C4-2B (cell line): Measurements from ENCODE around the gene SAMM50.

Source experiments
- H3K27ac ChIP-seq: fragments of 450-650 bp; 2 replicates; pipeline ENCODE4 v1.5.1; 2017
- ZFX ChIP-seq: fragments of 450-650 bp; IDR thresholded peaks from 2 replicates; pipeline ENCODE4 v1.6.1; 2017
- TF ChIP-seq, protein P1 (sequence below): fragments of 450-650 bp; conservative IDR thresholded peaks from 2 replicates; pipeline ENCODE4 v1.5.1; 2017; ENCODE audit warnings: mild to moderate bottlenecking

Gene SAMM50

DNA sequence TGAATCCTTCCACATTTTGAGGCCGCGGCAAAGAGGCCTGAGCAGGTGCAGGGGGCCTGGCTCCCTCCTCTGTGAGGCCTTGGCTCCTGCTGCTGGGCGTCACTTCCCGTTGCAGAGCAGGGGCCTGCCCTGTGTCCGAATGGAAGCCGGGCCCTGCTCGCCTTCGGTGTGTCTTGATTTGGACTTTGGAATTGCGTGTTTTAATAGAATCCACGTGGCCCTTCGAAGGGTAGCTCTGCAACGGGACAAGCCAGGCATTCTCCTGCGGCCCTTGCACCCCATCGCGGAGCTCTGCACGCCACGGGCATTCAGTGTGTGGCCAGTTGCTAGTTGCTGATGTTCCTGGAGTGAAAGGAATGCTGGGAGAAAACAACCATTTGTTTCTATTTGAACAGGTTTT is 25.8 kb downstream of the SAMM50 start:
- H3K27ac ChIP-seq, result no peak overlapping the region
- TF ChIP-seq, protein P1, sequence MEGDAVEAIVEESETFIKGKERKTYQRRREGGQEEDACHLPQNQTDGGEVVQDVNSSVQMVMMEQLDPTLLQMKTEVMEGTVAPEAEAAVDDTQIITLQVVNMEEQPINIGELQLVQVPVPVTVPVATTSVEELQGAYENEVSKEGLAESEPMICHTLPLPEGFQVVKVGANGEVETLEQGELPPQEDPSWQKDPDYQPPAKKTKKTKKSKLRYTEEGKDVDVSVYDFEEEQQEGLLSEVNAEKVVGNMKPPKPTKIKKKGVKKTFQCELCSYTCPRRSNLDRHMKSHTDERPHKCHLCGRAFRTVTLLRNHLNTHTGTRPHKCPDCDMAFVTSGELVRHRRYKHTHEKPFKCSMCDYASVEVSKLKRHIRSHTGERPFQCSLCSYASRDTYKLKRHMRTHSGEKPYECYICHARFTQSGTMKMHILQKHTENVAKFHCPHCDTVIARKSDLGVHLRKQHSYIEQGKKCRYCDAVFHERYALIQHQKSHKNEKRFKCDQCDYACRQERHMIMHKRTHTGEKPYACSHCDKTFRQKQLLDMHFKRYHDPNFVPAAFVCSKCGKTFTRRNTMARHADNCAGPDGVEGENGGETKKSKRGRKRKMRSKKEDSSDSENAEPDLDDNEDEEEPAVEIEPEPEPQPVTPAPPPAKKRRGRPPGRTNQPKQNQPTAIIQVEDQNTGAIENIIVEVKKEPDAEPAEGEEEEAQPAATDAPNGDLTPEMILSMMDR, result no peak
- no peak for TF ChIP-seq ZFX

DNA sequence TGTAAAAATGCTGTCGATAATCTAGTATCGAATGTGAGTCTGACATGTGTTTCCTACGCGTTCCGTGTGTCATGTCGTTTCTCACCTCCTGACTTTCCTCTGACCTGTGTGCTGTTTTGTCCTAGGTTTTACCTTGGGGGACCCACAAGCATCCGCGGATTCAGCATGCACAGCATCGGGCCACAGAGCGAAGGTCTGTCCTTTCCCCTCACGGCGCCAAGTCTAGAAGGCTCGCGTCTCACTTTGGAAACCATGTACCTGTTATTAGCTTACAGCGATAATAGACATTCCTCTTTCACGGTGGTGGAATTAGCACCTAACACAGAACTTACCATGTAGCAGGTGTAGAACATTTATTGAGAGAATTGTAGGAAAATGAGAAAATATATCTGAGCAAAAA is 28.6 kb downstream of the SAMM50 start:
- H3K27ac ChIP-seq, result no peak overlapping the region
- no peak for TF ChIP-seq ZFX

DNA sequence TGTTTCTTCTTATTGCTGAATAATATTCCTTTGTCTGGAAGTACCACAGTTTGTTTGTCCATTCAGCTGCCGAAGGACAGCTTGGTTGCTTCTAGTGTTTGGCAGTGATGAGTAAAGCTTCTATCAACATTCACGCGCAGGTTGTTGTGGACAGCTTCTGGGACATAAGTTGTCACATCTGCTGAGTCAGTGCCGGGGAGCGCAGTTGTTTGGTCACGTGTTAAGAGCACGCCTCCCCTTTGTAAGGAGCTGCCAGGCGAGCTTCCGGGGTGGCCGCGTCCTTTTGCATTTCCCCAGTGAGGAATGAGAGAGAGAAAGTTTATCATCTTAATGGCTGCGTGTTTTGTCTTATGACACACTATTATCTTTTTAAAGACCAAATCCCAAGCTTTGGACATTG is 30.3 kb downstream of the SAMM50 start:
- TF ChIP-seq ZFX, result no peak
- TF ChIP-seq, protein P1, result no peak
- no peak overlapping the region for H3K27ac ChIP-seq

DNA sequence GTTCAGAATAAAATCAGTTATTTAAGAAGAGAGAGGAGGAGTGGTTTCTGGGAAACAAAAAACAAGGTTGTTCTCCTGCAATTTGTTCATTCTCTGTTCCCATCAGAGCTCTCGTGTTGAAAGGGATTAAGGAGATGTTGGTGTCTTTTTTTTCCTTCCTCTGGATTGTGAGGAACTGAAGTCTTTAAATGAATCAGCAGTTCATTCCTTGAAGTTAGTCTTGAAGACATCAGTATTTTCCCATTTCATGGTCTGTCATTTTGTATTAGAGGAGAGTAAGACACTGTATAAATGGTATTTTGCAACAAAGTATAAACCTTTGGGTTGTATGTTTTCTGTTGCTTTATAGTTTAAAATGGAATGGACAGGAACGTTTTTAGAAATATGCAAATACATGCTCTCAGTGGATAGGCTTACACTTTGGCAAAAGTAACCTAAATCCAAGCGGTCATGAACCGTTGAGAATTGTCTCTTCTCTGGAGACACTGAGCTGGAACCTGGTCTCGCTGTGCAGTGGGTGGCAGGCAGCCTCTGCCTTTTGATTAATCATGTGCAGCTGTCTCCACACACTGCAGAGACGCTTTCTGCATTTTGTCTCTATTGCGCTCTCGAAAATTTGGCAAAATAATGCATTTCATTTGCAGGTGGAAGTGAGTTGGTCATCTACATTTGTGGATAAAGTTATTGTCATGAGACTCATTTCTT is 33.0 kb downstream of the SAMM50 start:
- H3K27ac ChIP-seq, result no peak overlapping the region
- no peak for TF ChIP-seq ZFX
- TF ChIP-seq, protein P1, result no peak

DNA sequence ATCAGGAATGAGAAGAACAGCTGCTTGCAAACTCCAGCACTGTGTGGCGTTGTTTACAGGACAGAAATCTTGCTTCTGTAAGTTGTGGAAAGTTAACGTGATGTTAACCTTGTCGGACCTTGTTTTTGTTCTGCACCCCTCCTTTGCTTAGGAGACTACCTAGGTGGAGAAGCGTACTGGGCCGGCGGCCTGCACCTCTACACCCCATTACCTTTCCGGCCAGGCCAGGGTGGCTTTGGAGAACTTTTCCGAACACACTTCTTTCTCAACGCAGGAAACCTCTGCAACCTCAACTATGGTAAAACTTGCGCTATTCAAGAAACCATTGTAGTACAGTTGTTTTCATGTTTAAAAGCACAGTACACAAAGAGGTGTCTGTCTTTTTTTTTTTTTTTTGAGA is 33.7 kb downstream of the SAMM50 start:
- no peak overlapping the region for H3K27ac ChIP-seq
- TF ChIP-seq ZFX, result no peak
- TF ChIP-seq, protein P1, result no peak

DNA sequence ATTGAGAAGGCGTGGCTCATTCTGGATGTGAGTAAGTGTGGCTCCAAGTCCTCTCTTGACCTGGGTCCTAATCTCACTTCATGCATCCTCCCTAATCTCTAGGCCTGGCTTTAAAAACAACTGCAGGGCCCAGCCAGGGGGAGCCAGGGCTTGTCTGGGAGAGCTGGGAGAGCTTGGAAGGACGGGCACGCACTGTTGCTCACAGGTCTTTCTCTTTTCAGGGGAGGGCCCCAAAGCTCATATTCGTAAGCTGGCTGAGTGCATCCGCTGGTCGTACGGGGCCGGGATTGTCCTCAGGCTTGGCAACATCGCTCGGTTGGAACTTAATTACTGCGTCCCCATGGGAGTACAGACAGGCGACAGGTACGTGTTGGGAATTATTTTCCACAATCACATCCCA is 34.8 kb downstream of the SAMM50 start:
- H3K27ac ChIP-seq, result no peak overlapping the region
- no peak for TF ChIP-seq ZFX
- TF ChIP-seq, protein P1, result no peak

DNA sequence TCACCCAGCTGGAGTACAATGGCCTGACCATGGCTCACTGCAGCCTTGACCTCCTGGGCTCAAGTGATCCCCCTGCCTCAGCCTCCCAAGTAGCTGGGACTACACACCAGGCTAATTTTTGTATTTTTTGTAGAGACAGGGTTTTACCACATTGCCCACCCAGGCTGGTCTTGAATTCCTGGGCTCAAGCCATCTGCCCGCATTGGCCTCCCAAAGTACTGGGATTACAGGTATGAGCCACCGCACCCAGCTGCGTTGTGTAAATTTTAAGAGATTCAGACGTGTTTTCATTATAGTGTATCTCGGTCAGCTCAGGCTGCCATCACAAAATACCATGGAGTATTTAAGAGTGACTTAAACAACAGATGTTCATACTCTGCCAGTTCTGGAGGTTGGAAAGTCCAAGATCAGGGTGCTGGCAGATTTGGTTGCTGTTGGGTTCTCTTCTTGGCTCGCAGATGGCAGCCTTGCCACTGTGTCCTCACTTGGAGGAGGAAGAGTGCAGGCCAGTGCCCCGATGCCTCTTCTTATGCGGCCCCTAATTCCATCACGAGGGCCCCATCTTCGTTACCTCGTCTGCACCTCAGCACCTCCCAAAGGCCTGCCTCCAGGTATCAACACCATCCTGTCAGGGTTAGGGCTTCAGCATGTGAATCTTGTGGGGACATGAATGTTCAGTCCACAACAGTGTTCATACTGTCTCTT is 36.2 kb downstream of the SAMM50 start:
- TF ChIP-seq, protein P1, result no peak
- no peak for TF ChIP-seq ZFX
- no peak overlapping the region for H3K27ac ChIP-seq
